Regular cardiac myocyte (primary cell): ENCODE results near the gene GSG1. TPM values are rescaled to one million over a fixed set of nuclear protein-coding genes. Genes with fewer than 3 reads are reported as not detected.

ENCODE experiments used
- total RNA-seq: library from RNA; depleted of rRNA; stranded (reverse); fragments of >200 nt; gene quantifications from 2 replicates; pipeline ENCODE4 v1.2.3, GENCODE V29; 2014

Gene GSG1
- 0.19 and 0.85 TPM in 2 replicates for total RNA-seq

DNA sequence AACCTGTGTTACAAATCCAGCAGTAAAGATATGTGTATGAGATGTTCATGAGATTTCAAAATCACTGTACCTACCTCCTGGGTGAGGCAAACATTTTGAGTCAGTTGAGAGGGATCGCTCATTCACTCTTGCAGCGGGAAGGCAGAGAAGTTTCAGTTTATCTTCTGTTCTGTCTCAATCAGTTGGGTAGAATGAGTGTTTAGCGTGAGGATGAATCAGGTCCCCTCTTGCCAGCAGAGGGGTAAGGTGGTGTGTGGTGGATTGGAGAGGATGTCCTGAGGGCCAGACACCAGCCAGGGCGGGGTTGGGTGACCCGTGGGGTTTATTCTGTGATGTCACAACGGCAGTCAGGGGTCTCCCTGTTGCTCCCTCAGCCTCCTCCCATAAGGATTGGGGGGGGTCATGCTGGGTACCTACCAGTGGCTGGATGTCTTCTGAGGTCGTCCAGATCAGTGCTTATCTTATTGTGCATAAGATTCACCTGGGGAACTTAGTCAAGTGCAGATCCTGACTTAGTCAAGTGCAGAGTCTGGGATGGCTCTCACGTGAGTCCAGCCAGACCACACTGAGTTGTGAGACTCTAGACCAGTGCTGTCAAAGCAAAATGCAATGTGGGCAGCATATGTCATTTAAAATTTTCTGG lies at the start of gene GSG1:
TSS of gene GSG1 (minus strand) at position 277 of the 643 bp plus-strand sequence. CDS start at position 122, 155 bp downstream.

DNA sequence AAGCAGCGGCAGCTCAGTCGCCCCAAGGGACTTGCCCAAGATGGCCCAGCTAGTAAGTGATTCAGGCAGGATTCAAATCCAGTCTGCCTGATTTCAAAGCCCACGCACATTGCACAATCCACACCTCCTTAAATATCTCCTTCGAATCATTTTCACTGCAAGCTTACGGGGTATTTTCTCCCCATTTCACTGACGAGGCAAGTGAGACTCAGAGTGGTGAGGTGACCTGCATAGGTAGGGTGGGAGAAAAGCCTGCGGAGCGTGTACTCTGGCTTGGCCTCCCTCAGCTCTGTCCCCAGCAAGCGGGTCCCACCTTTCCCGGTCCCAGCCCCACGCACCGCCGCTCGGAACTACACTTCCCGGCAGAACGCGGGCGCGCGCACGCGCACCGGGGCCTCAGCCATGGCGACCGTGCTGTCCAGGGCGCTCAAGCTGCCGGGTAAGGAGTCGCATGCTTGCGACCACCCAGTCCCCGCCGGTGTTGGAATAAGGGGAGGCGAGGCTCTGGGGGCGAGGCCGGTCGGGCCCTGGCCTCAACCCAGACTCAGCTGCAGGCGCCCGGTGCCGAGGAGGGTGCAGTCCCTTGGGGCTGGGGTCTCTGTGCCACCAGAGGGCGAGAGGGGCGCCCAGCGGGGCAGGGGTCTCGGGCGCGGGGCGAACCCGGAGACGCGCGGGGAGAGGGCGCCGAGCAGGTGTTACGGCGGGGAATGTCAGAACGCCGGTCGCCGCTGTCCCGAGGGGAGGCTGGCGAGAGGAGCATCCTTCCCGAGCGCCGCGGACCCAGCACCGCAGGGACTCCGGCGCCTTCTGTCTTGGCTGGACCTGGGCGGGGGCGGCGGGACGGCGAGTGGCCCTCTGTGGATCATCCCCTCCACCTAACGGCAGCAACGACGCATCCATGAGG lies 59.2 kb downstream of the GSG1 start, which contains the start of gene FAM234B:
TSS of gene FAM234B (plus strand) at position 380 of the 904 bp plus-strand sequence. CDS start at position 403, 23 bp downstream.

Other genes with a start within 250 kb of the GSG1 start
- gene GPRC5A, start 212.1 kb downstream of the GSG1 start, total RNA-seq, result 18.6 and 37.8 TPM in 2 replicates
- gene GPRC5D, start 151.5 kb downstream of the GSG1 start, total RNA-seq, result not detected in 2 replicates
- 10.0 and 15.2 TPM in 2 replicates for gene HEBP1, start 103.4 kb downstream of the GSG1 start, total RNA-seq
- 9.2 and 15.8 TPM in 2 replicates for gene FAM234B, start 59.3 kb downstream of the GSG1 start, total RNA-seq
- 46.8 and 150 TPM in 2 replicates for gene EMP1, start 93.1 kb upstream of the GSG1 start, total RNA-seq